ENCODE measurements around the gene NMU. TPM values are rescaled to one million over a fixed set of nuclear protein-coding genes. Genes with fewer than 3 reads are reported as not detected.

Gene NMU
- total RNA-seq, 1 donor from 2014 or later: not detected

DNA sequence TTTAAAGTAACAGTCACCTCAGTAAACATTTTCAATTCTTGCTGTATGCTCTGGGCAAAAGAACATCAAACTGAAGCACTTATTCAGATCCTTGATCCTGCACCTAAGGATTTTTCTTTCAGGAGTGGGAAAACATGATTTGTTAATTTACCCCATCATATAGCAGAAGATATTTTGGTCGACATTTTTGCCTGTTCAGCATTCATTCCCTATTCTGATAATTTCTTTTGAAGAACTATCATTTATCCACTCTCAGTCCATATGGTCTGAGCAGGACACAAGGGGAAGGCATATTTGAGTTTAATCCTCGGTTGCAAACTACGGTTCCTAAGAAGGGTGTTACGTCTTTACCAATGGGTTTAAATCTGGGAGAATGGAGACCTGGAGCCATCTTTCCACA is 88.2 kb downstream of the NMU start:
- Histone ChIP-seq H3K36me3 (no peaks in the 10 kb centered on the region), H3K27me3 (ENCODE audit: low read depth) (no peaks in the 10 kb centered on the region), H3K4me3 (peak overlapping the region; percentile 99), H3K27ac (replicated peaks) (peak overlapping the region; percentile 99), H3K4me1 (peaks cover 44% of the 10 kb centered on the region), H3K9me3 (replicated peaks) (no peaks in the 10 kb centered on the region)
- DNase-seq: no peak
- intact Hi-C loops (cut with micrococcal nuclease): loop anchor here (10.0 kb wide), 1 partner anchor 203 kb away; the partner anchor contains the start of gene SRD5A3
- TF ChIP-seq, protein P1, sequence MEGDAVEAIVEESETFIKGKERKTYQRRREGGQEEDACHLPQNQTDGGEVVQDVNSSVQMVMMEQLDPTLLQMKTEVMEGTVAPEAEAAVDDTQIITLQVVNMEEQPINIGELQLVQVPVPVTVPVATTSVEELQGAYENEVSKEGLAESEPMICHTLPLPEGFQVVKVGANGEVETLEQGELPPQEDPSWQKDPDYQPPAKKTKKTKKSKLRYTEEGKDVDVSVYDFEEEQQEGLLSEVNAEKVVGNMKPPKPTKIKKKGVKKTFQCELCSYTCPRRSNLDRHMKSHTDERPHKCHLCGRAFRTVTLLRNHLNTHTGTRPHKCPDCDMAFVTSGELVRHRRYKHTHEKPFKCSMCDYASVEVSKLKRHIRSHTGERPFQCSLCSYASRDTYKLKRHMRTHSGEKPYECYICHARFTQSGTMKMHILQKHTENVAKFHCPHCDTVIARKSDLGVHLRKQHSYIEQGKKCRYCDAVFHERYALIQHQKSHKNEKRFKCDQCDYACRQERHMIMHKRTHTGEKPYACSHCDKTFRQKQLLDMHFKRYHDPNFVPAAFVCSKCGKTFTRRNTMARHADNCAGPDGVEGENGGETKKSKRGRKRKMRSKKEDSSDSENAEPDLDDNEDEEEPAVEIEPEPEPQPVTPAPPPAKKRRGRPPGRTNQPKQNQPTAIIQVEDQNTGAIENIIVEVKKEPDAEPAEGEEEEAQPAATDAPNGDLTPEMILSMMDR (IDR thresholded peaks at IDR 0.05; ENCODE audit: borderline replicate concordance): no peak

DNA sequence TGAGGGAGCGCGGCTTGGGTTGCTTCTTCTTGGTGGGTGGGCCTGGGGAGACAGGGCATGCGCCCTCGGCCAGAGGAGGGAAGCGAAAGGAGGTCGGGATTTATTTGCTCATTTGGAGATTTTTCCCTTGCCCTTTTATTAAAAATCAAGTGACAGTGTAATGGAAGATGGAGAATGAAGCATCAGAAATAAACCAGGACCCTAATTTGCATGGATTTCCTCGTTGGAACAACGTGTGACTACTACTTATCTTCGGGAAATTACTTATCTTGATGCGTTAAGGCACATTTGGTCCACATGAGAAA is 88.7 kb downstream of the NMU start:
- Histone ChIP-seq H3K4me3 (peak overlapping the region; percentile 99), H3K36me3 (no peaks in the 10 kb centered on the region), H3K4me1 (peaks cover 46% of the 10 kb centered on the region), H3K9me3 (replicated peaks) (no peaks in the 10 kb centered on the region), H3K27ac (replicated peaks) (peak overlapping the region; percentile 99), H3K27me3 (ENCODE audit: low read depth) (no peaks in the 10 kb centered on the region)
- intact Hi-C loops (cut with micrococcal nuclease): loop anchor here (10.0 kb wide), 1 partner anchor 203 kb away; the partner anchor contains the start of gene SRD5A3
- peak; percentile 33 for DNase-seq
- TF ChIP-seq, protein P1 (IDR thresholded peaks at IDR 0.05; ENCODE audit: borderline replicate concordance): no peak

DNA sequence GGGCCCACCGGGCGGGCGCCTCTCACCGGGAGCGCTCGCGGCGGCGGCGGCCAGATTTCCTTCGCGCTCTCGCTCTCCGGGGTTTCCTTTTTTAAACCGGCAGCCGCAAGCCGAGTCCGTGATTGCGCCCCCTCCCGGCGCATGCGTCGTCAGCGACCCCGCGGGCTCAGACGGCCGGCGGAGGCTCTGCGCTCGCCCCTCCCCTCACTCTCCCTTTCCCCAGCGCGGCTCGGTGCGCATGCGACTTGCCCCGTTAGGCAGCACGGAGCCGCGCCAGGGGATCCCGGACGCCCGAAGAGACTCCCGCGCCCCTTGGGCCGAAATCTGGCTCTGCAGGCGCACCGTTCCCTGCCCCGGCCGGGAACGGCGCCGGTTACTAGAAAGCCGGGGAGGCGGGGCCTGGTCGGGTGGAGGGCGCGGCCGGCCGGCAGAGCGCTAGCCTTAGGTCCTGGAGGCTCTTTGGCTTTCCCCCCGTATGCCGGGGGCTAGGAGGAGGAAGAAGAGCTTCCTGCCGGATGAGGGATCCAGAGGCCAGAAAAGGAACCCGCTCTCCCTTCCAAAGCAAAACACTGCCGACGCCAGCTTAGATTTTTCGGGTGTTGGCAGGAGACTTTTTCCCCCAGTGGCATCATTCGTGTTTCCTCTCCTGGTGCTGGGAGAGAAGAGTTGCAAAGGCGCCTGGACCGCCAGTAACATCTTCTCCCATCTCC is 89.2 kb downstream of the NMU start, which contains the start of gene CLOCK:
TSS of gene CLOCK (minus strand) at position 154 of the 710 bp plus-strand sequence. CDS start 64,124 bp downstream, outside the sequence.
- intact Hi-C loops (cut with micrococcal nuclease): loop anchor here (10.0 kb wide), 1 partner anchor 202 kb away; the partner anchor contains the start of gene SRD5A3
- peak; percentile 89 for DNase-seq
- Histone ChIP-seq H3K27me3 (ENCODE audit: low read depth) (no peaks in the 10 kb centered on the region), H3K4me3 (peak within 1 kb of the TSS; percentile 99), H3K36me3 (no peaks in the 10 kb centered on the region), H3K4me1 (peaks cover 46% of the 10 kb centered on the region), H3K9me3 (replicated peaks) (no peaks in the 10 kb centered on the region), H3K27ac (replicated peaks) (peak within 1 kb of the TSS; percentile 99)
- TF ChIP-seq, protein P1 (IDR thresholded peaks at IDR 0.05; ENCODE audit: borderline replicate concordance): peak; percentile 73

DNA sequence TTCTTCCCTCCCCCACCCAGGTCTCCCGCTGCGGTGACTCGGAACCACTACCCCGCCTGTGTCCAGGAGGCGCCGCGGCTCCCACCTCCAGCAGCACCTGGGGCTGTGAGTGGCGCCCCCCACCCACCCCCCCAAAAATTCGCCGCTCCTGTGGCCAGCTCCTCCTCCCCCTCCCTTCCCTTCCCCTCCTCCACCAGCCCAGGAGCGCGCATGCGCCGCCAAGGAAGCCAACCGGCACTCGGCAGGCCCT is 89.7 kb downstream of the NMU start:
- no peaks in the 10 kb centered on the region for H3K9me3 ChIP-seq (replicated peaks)
- no peaks in the 10 kb centered on the region for H3K27me3 ChIP-seq (ENCODE audit: low read depth)
- no peak for DNase-seq
- H3K4me3 ChIP-seq: peak overlapping the region; percentile 99
- peak overlapping the region; percentile 99 for H3K27ac ChIP-seq (replicated peaks)
- peaks cover 46% of the 10 kb centered on the region for H3K4me1 ChIP-seq
- intact Hi-C loops (cut with micrococcal nuclease): loop anchor here (10.0 kb wide), 1 partner anchor 202 kb away; the partner anchor contains the start of gene SRD5A3
- no peaks in the 10 kb centered on the region for H3K36me3 ChIP-seq
- TF ChIP-seq, protein P1 (IDR thresholded peaks at IDR 0.05; ENCODE audit: borderline replicate concordance): no peak

DNA sequence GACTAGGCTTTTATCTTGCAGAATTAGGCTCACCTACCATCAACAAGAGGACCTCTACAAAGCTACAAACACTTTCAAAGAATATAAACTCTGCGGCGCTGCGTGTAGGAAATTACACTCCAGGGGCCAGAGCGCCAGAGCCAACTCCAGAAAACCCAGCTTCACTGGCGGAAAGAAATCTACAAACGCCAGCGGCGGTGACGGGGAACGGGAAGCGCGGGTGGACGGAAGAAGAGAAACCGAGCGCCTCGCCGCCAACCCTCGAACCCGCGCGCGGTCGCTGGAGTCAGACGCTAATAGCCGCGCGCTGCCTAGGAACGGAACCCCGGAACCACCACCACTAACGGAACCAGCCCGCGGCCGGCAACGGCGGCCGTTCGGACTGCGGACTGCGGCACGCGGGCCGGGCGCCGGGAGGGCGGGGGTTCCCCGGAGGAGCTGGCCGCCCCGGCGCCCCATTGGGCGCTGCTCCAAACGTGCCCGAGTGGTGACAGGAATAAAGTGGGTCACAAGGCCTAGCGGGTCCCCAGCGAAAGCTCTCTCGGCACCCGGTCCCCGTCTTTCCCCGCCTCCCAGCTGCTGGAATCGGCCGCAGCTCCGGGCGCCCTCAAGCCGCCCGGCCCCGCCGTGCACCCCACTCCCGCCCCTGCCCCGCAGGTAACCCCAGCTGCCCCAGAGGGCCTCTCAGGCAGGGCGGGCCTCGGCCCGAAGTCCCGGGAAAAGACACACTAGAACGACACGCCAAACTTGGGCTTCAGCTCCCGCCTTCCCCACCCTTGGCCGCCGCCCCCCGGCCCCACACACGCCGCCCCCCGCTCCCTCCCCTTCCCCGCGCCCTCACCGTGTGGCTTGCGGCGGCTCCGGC is 90.2 kb downstream of the NMU start:
- H3K36me3 ChIP-seq: no peaks in the 10 kb centered on the region
- H3K9me3 ChIP-seq (replicated peaks): no peaks in the 10 kb centered on the region
- DNase-seq: peak; percentile 84
- TF ChIP-seq, protein P1 (IDR thresholded peaks at IDR 0.05; ENCODE audit: borderline replicate concordance): no peak
- intact Hi-C loops (cut with micrococcal nuclease): loop anchor here (10.0 kb wide), 1 partner anchor 201 kb away; the partner anchor contains the start of gene SRD5A3
- H3K27me3 ChIP-seq (ENCODE audit: low read depth): no peaks in the 10 kb centered on the region
- H3K27ac ChIP-seq (replicated peaks): peak overlapping the region; percentile 99
- H3K4me1 ChIP-seq: peaks cover 46% of the 10 kb centered on the region
- H3K4me3 ChIP-seq: peak overlapping the region; percentile 99

Other genes with a start within 250 kb of the NMU start
- gene TMEM165, start 240.3 kb downstream of the NMU start, total RNA-seq: 41.6 TPM
- gene CLOCK, start 89.4 kb downstream of the NMU start, total RNA-seq: 34.2 TPM
- not detected for gene PDCL2, start 44.1 kb downstream of the NMU start, total RNA-seq
- not detected for gene EXOC1L, start 183.5 kb upstream of the NMU start, total RNA-seq
- 20.3 TPM for gene EXOC1, start 217.3 kb upstream of the NMU start, total RNA-seq